ENCODE measurements around the gene DPYD.

DPYD gene

GRCh38 chr1:97170300-97170699, 750.5 kb downstream of the DPYD start:
- Histone ChIP-seq H3K79me2 (ENCODE audit: control insufficient read depth, insufficient read depth, low read length, unreplicated experiment) (no peaks in the 10 kb centered on the region), H3K27ac (ENCODE audit: low read depth, low read length) (no peak overlapping the region), H2AFZ (ENCODE audit: low read length, unreplicated experiment) (no peak overlapping the region), H3K27me3 (ENCODE audit: insufficient read depth, low read length) (no peaks in the 10 kb centered on the region), H3K4me3 (ENCODE audit: low read depth, low read length) (no peak overlapping the region), H3K36me3 (ENCODE audit: insufficient read depth, low read length) (no peaks in the 10 kb centered on the region), H3K4me1 (ENCODE audit: control insufficient read depth, insufficient read depth, low read length, unreplicated experiment) (no peaks in the 10 kb centered on the region)

GRCh38 chr1:97168056-97168455, 752.8 kb downstream of the DPYD start:
- Histone ChIP-seq H2AFZ (ENCODE audit: low read length, unreplicated experiment) (no peak overlapping the region), H3K4me1 (ENCODE audit: control insufficient read depth, insufficient read depth, low read length, unreplicated experiment) (no peaks in the 10 kb centered on the region), H3K79me2 (ENCODE audit: control insufficient read depth, insufficient read depth, low read length, unreplicated experiment) (no peaks in the 10 kb centered on the region), H3K36me3 (ENCODE audit: insufficient read depth, low read length) (no peaks in the 10 kb centered on the region), H3K27me3 (ENCODE audit: insufficient read depth, low read length) (no peaks in the 10 kb centered on the region), H3K27ac (ENCODE audit: low read depth, low read length) (no peak overlapping the region), H3K4me3 (ENCODE audit: low read depth, low read length) (no peak overlapping the region)

- no peaks in the 10 kb centered on the region for H3K36me3 ChIP-seq (ENCODE audit: insufficient read depth, low read length)
- H3K4me1 ChIP-seq (ENCODE audit: control insufficient read depth, insufficient read depth, low read length, unreplicated experiment): no peaks in the 10 kb centered on the region
- H3K79me2 ChIP-seq (ENCODE audit: control insufficient read depth, insufficient read depth, low read length, unreplicated experiment): no peaks in the 10 kb centered on the region
- no peak overlapping the region for H2AFZ ChIP-seq (ENCODE audit: low read length, unreplicated experiment)
- no peaks in the 10 kb centered on the region for H3K27me3 ChIP-seq (ENCODE audit: insufficient read depth, low read length)
- no peak overlapping the region for H3K27ac ChIP-seq (ENCODE audit: low read depth, low read length)
- no peak overlapping the region for H3K4me3 ChIP-seq (ENCODE audit: low read depth, low read length)
These were observed 753.6 kb downstream of the DPYD start for GRCh38 chr1:97167246-97167645.

- H3K27ac ChIP-seq (ENCODE audit: low read depth, low read length): no peak overlapping the region
- H3K4me1 ChIP-seq (ENCODE audit: control insufficient read depth, insufficient read depth, low read length, unreplicated experiment): no peaks in the 10 kb centered on the region
- H3K4me3 ChIP-seq (ENCODE audit: low read depth, low read length): no peak overlapping the region
- no peaks in the 10 kb centered on the region for H3K27me3 ChIP-seq (ENCODE audit: insufficient read depth, low read length)
- no peaks in the 10 kb centered on the region for H3K36me3 ChIP-seq (ENCODE audit: insufficient read depth, low read length)
- H2AFZ ChIP-seq (ENCODE audit: low read length, unreplicated experiment): no peak overlapping the region
- H3K79me2 ChIP-seq (ENCODE audit: control insufficient read depth, insufficient read depth, low read length, unreplicated experiment): no peaks in the 10 kb centered on the region
These were observed 754.2 kb downstream of the DPYD start for GRCh38 chr1:97166626-97167025.

DNA sequence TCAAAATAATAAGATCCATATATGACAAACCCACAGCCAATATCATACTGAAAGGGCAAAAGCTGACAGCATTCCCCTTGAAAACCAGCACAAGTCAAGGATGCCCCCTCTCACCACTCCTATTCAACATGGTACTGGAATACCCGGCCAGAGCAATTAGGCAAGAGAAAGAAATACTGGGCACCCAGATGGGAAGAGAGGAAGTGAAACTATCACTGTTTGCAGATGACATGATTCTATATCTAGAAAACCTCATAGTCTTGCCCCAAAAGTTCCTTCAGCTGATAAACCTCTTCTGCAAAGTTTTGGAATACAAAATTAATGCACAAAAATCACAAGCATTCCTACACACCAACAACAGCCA, 756.6 kb downstream of the DPYD start:
- no peaks in the 10 kb centered on the region for H3K4me1 ChIP-seq (ENCODE audit: control insufficient read depth, insufficient read depth, low read length, unreplicated experiment)
- no peaks in the 10 kb centered on the region for H3K36me3 ChIP-seq (ENCODE audit: insufficient read depth, low read length)
- H3K4me3 ChIP-seq (ENCODE audit: low read depth, low read length): no peak overlapping the region
- H3K79me2 ChIP-seq (ENCODE audit: control insufficient read depth, insufficient read depth, low read length, unreplicated experiment): no peaks in the 10 kb centered on the region
- no peaks in the 10 kb centered on the region for H3K27me3 ChIP-seq (ENCODE audit: insufficient read depth, low read length)
- H3K27ac ChIP-seq (ENCODE audit: low read depth, low read length): no peak overlapping the region
- no peak overlapping the region for H2AFZ ChIP-seq (ENCODE audit: low read length, unreplicated experiment)

- no peak overlapping the region for H2AFZ ChIP-seq (ENCODE audit: low read length, unreplicated experiment)
- H3K4me3 ChIP-seq (ENCODE audit: low read depth, low read length): no peak overlapping the region
- H3K27ac ChIP-seq (ENCODE audit: low read depth, low read length): no peak overlapping the region
- H3K79me2 ChIP-seq (ENCODE audit: control insufficient read depth, insufficient read depth, low read length, unreplicated experiment): no peaks in the 10 kb centered on the region
- H3K36me3 ChIP-seq (ENCODE audit: insufficient read depth, low read length): no peaks in the 10 kb centered on the region
- H3K4me1 ChIP-seq (ENCODE audit: control insufficient read depth, insufficient read depth, low read length, unreplicated experiment): no peaks in the 10 kb centered on the region
- no peaks in the 10 kb centered on the region for H3K27me3 ChIP-seq (ENCODE audit: insufficient read depth, low read length)
These were observed 757.1 kb downstream of the DPYD start for GRCh38 chr1:97163591-97164275.

- Histone ChIP-seq H3K27me3 (ENCODE audit: insufficient read depth, low read length) (no peaks in the 10 kb centered on the region), H3K79me2 (ENCODE audit: control insufficient read depth, insufficient read depth, low read length, unreplicated experiment) (no peaks in the 10 kb centered on the region), H3K4me1 (ENCODE audit: control insufficient read depth, insufficient read depth, low read length, unreplicated experiment) (no peaks in the 10 kb centered on the region), H2AFZ (ENCODE audit: low read length, unreplicated experiment) (no peak overlapping the region), H3K4me3 (ENCODE audit: low read depth, low read length) (no peak overlapping the region), H3K27ac (ENCODE audit: low read depth, low read length) (no peak overlapping the region), H3K36me3 (ENCODE audit: insufficient read depth, low read length) (0 out of 2 replicates have a peak, but pooled peaks cover 3% of the 10 kb centered on the region)
These were observed 760.0 kb downstream of the DPYD start for GRCh38 chr1:97160818-97161217.

- Histone ChIP-seq H2AFZ (ENCODE audit: low read length, unreplicated experiment) (no peak overlapping the region), H3K4me1 (ENCODE audit: control insufficient read depth, insufficient read depth, low read length, unreplicated experiment) (no peaks in the 10 kb centered on the region), H3K27ac (ENCODE audit: low read depth, low read length) (no peak overlapping the region), H3K4me3 (ENCODE audit: low read depth, low read length) (no peak overlapping the region), H3K27me3 (ENCODE audit: insufficient read depth, low read length) (no peaks in the 10 kb centered on the region), H3K79me2 (ENCODE audit: control insufficient read depth, insufficient read depth, low read length, unreplicated experiment) (no peaks in the 10 kb centered on the region), H3K36me3 (ENCODE audit: insufficient read depth, low read length) (0 out of 2 replicates have a peak, but pooled peaks cover 3% of the 10 kb centered on the region)
These were observed 761.5 kb downstream of the DPYD start for GRCh38 chr1:97159342-97159741.

DNA sequence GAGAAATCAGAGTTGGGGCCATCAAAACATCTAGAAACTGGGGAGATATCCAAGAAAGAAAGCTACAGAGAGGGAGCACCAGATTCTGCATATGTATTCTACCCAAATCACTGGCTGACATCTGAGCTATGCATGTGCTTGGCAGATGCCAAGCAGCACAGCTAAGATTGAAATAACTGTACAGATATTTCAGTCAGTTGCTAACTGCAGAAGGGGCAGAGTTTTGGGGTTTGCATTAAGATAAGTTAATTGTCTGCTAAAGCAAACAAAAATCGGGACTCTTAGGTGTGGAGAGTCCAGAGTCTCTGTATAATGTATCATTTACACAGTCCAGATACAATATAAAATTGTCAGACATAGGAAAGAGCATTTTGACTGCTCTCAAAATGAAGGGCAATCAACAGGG, 762.1 kb downstream of the DPYD start:
- Histone ChIP-seq H3K79me2 (ENCODE audit: control insufficient read depth, insufficient read depth, low read length, unreplicated experiment) (no peaks in the 10 kb centered on the region), H3K4me1 (ENCODE audit: control insufficient read depth, insufficient read depth, low read length, unreplicated experiment) (no peaks in the 10 kb centered on the region), H2AFZ (ENCODE audit: low read length, unreplicated experiment) (no peak overlapping the region), H3K36me3 (ENCODE audit: insufficient read depth, low read length) (0 out of 2 replicates have a peak, but pooled peaks cover 3% of the 10 kb centered on the region), H3K27me3 (ENCODE audit: insufficient read depth, low read length) (no peaks in the 10 kb centered on the region), H3K27ac (ENCODE audit: low read depth, low read length) (no peak overlapping the region), H3K4me3 (ENCODE audit: low read depth, low read length) (no peak overlapping the region)

- Histone ChIP-seq H3K4me3 (ENCODE audit: low read depth, low read length) (no peak overlapping the region), H3K79me2 (ENCODE audit: control insufficient read depth, insufficient read depth, low read length, unreplicated experiment) (no peaks in the 10 kb centered on the region), H3K36me3 (ENCODE audit: insufficient read depth, low read length) (0 out of 2 replicates have a peak, but pooled peaks cover 3% of the 10 kb centered on the region), H3K27me3 (ENCODE audit: insufficient read depth, low read length) (no peaks in the 10 kb centered on the region), H3K4me1 (ENCODE audit: control insufficient read depth, insufficient read depth, low read length, unreplicated experiment) (no peaks in the 10 kb centered on the region), H2AFZ (ENCODE audit: low read length, unreplicated experiment) (no peak overlapping the region), H3K27ac (ENCODE audit: low read depth, low read length) (no peak overlapping the region)
These were observed 762.8 kb downstream of the DPYD start for GRCh38 chr1:97157991-97158390.

- Histone ChIP-seq H3K79me2 (ENCODE audit: control insufficient read depth, insufficient read depth, low read length, unreplicated experiment) (no peaks in the 10 kb centered on the region), H3K4me3 (ENCODE audit: low read depth, low read length) (no peak overlapping the region), H3K36me3 (ENCODE audit: insufficient read depth, low read length) (no peaks in the 10 kb centered on the region)
These were observed 769.2 kb downstream of the DPYD start for GRCh38 chr1:97151651-97152050.

More at GRCh38 chr1:97151651-97152050, 769.2 kb downstream of the DPYD start:
- H2AFZ ChIP-seq (ENCODE audit: low read length, unreplicated experiment): no peak overlapping the region
- no peak overlapping the region for H3K27ac ChIP-seq (ENCODE audit: low read depth, low read length)
- H3K27me3 ChIP-seq (ENCODE audit: insufficient read depth, low read length): no peaks in the 10 kb centered on the region
- no peaks in the 10 kb centered on the region for H3K4me1 ChIP-seq (ENCODE audit: control insufficient read depth, insufficient read depth, low read length, unreplicated experiment)

Data from ACC112 (cell line).